ENCODE results near the gene URB2.

DNA sequence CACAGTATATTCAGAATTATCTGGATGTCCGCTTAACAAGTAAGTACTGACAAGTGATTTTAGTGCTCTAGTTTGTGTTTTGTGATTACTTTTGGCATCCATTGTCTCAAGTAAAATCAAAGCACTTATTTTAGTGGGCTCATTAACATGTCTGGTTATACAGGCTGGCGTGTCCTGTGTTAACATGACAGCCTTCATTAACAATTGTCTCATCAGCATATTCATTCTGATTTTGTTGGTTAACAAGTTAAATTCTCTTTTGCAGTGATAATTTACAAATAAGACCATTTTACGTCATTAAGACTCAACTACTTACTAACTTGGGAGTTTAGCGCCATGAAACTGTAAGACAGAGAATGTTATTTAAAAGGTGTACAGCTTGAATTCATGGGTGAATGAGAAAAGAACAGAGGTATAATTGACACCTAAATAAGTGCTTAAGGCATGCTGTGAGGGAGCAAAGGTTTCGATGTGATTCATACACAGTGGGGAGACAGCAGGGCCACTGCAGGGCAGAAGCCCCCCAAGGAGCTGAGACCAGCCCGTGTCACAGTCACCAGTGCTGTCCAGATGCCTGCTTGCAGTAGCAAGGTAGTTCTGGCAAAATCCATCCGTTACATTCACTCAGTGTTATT, 22.6 kb upstream of the URB2 start:
- TF ChIP-seq, protein P1, sequence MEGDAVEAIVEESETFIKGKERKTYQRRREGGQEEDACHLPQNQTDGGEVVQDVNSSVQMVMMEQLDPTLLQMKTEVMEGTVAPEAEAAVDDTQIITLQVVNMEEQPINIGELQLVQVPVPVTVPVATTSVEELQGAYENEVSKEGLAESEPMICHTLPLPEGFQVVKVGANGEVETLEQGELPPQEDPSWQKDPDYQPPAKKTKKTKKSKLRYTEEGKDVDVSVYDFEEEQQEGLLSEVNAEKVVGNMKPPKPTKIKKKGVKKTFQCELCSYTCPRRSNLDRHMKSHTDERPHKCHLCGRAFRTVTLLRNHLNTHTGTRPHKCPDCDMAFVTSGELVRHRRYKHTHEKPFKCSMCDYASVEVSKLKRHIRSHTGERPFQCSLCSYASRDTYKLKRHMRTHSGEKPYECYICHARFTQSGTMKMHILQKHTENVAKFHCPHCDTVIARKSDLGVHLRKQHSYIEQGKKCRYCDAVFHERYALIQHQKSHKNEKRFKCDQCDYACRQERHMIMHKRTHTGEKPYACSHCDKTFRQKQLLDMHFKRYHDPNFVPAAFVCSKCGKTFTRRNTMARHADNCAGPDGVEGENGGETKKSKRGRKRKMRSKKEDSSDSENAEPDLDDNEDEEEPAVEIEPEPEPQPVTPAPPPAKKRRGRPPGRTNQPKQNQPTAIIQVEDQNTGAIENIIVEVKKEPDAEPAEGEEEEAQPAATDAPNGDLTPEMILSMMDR (IDR thresholded peaks at IDR 0.05), result no peak
- no peak for TF ChIP-seq POLR2A (IDR thresholded peaks at IDR 0.05)
- TF ChIP-seq EP300 (IDR thresholded peaks at IDR 0.05), result no peak

All from tibial nerve (tissue), 4 donors.